GM12873 (cell line): Measurements from ENCODE around the gene ZNF526.

Source experiments
- TF ChIP-seq, protein P1 (sequence below): IDR thresholded peaks from 2 replicates; pipeline ENCODE4 v1.5.1; 2012; ENCODE audit warnings: low read depth, mild to moderate bottlenecking, moderate library complexity, low read length, control low read depth; ENCODE audit not compliant: insufficient read depth; ENCODE audit errors: missing control alignments

Gene ZNF526

DNA sequence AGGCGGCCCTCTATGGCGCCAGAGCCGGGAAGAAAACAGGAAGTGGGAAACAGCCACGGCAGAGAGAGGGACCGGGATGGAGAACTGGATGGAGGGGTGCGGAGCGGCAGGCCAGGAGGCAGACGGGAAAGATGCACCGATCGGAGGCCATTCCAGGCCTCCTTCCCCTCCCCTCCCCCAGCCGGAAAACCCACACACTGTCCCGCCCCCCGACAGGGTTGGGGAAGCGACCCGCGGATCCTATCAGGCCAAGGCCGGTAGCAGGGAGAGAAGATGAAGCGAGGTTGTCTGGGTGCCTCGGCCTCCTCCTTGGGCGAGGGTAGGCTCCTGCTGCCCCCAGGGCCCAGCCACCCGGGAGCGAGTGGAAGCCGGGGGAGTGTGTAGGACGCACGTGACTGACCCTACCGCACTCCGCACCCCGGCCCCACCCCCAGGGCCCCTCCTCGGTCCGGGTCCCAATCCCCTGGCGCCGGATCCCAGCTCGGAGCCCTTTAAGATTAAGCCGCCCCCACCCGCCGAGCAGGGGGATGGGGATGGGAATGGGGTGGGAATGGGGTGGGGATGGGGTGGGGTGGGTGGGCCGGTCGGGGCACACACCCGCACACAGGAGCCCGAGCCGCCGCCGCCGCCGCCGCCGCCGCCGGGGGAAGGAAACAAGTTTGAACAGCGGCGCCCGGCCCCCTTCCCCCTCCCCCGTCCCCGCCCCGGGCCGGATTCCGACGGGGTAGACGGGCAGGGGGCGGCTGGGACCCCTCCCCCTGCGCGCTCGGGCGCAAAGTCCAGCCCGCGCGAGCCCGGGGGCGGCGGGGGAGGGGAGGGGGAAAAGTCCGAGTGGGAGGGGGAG lies 33.4 kb downstream of the ZNF526 start:
- TF ChIP-seq, protein P1, sequence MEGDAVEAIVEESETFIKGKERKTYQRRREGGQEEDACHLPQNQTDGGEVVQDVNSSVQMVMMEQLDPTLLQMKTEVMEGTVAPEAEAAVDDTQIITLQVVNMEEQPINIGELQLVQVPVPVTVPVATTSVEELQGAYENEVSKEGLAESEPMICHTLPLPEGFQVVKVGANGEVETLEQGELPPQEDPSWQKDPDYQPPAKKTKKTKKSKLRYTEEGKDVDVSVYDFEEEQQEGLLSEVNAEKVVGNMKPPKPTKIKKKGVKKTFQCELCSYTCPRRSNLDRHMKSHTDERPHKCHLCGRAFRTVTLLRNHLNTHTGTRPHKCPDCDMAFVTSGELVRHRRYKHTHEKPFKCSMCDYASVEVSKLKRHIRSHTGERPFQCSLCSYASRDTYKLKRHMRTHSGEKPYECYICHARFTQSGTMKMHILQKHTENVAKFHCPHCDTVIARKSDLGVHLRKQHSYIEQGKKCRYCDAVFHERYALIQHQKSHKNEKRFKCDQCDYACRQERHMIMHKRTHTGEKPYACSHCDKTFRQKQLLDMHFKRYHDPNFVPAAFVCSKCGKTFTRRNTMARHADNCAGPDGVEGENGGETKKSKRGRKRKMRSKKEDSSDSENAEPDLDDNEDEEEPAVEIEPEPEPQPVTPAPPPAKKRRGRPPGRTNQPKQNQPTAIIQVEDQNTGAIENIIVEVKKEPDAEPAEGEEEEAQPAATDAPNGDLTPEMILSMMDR = no peak

DNA sequence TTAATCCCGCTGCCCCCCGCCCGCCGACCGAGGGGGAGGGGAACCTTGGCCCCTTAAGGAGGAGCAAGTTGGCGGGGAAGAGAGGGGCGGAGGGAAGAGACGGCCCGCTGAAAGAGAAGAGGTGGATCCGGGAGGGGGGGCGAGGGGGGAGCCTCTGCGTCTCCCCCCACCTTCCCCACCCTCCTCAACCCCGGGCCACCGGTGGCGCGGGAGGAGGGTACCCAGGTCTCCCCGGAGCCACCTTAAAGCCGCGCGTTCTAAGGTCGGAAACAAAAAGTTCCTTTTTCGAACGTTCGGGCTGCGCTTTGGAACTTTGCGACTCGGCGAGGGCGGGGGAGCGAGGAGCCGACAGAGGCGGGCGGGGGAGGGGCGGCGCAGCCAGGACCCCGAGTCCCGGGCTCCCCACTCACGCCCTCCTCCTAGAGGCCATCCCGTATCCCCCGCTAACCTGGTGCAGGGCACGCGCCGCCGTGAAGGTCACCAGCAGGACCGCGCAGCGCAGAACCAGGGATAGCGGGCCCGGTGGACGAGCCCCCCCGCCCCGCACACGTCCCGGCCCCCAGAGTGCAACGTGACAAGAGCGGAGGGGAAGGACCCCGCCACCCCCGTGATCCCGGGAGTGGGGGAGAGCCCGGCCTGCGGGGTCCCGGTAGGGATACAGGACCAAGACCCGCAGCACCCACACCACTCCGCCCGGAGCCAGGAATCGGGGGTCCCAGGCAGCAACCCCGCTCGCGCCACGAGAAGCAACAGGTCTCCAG lies 34.2 kb downstream of the ZNF526 start:
- TF ChIP-seq, protein P1 = no peak

DNA sequence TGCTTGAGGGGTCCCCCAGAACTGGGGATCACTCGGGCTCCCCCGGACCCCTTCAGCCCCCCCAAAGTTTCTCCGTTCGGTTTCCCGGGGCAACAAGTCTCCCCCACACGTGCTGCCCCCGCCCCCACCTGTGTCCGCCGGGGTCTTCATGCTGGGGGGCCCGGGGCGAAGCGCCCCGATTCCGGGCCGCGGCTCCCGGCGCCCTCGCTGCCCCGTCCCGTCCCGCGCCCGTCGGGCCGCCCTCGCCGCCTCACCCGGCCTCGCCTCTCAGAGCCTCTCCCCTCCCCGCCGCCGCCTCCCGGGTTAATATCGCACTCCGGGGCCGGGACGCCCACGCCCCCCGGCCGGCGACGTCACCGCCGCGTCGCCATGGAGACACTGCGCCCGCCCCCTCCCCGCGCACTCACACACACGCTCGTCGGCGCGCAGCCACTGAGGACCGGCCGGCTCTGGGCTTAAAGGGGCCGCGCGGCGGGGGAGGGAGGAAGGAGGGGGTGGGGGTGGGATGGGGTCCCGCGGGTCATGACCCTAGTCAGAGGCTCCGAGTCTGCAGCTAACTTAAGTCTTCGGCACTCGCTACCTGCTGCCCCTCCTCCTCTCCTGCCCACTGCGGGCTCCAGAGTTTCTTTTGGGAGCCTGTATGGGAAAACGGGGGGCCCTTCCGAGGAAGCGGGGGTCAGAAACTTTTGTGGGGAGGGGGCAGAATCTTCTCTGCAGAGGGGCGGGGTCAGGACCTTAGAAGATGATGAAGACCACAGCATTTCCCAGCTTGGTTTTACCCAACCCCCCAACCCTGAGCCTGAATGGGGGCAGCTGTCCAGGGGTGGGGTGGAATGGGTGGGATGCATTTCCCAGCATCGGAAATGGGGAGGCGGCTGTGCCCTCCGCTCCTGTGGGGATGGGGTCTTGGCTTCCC lies 35.0 kb downstream of the ZNF526 start, which contains the start of gene ERF:
Gene ERF, minus strand, starts transcription at position 279 of the 916 bp plus-strand sequence. Its CDS starts 129 bp downstream, at position 150.
- TF ChIP-seq, protein P1 = no peak

DNA sequence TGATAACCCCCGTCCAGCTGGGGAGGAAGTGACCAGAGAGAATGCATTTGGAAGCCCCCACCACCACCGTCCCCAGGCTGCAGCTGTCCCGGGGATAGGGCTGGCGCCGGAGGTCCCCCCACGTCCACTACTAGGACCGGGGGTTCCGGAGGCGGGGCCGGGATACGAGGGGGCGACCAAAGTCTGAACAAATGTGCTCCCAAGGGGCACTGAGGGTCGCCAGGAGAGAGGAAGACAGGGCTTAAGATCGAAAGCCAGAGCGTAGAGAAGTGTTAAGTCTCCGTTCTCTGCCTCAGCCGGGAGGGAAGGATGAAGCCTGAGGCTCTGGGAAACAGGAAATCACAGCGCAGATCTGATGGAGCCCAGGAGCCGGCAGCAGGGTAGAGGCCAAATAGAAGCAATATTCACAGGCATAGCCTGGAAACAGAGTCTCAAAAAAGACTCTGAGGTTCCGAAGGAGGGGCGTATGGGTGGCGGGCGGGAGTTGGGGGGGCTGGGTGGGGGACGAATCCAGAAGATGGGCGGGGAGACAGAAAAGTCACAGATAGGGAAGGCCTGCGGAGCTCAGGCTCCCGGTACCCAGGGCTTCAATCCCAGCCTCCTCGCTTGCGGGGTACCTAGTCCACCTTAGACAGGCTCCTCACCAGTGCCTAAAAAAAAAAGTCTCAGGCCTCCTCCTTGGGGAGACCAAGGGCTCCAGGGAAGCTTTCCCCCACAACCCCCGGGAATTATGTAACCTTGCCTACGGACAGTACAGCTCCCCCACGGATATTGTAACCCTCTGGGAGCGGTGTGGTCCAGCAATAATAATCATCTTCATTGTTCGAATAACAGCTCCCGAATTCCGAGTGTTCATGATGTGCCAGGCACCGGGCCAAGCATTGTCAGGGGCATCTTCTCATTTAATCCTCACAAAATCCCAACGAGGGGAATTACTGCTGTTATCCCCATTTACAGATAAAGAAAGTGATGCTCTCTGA lies 35.9 kb downstream of the ZNF526 start:
- TF ChIP-seq, protein P1 = no peak

DNA sequence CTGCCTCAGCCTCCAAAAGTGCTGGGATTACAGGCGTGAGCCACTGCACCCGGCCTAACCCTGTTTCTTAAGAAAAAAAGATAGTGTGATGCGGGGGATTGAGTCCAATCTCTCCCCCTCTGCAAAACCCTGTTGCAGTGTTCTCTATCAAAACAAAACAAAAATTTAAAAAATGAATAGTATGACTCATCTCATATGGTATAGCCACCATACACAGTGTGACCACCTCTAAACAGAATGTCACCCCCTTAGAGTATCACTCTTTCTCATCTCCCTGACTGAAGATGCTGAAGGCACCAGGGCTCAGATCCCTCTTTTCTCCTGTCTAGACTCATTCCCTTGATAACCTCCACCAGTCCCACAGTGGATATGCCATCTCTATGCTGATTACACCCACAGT lies 41.7 kb downstream of the ZNF526 start:
- TF ChIP-seq, protein P1 = no peak

DNA sequence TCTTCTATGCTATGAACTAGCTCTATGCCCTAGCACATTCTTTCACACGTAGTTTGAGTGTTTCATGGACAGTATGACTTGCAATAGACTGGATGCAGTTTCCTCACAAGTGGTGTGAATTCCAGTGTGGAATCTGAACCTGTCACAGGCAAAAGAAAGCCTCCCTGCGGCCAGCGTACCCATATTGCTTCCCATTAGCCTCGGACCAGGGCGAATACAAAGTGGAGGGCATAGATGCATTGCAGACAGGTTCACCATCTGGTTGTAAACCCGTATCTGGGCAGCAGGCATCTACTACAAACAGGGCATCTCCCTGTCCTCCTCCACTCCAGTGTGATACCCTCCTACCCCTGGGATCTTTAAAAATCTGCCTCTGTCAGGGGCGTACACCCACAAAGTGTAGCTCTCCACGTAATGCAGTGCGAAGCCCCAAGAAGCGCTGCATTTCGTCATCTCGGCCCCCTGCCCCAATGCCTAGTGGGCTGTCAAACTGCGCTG lies 47.6 kb downstream of the ZNF526 start:
- TF ChIP-seq, protein P1 = no peak
